Ishikawa (cell line): ENCODE measurements around the gene TNS3.
A peak's percentile ranks its signal among the peaks of the same experiment; 100 is the strongest.

Source experiments
- CEBPB ChIP-seq: IDR thresholded peaks from 2 replicates; pipeline ENCODE4 v1.6.1; 2012
- CREB1 ChIP-seq: IDR thresholded peaks from 2 replicates; pipeline ENCODE4 v1.6.1; 2012; ENCODE audit warnings: low read depth
- EGR1 ChIP-seq: IDR thresholded peaks from 2 replicates; pipeline ENCODE4 v1.6.1; 2012
- EP300 ChIP-seq: IDR thresholded peaks from 2 replicates; pipeline ENCODE4 v1.6.1; 2012; ENCODE audit warnings: borderline replicate concordance
- FOXM1 ChIP-seq: IDR thresholded peaks from 2 replicates; pipeline ENCODE4 v1.6.1; 2012; ENCODE audit warnings: low read depth, borderline replicate concordance
- MAX ChIP-seq: IDR thresholded peaks from 2 replicates; pipeline ENCODE4 v1.6.1; 2012
- NFIC ChIP-seq: IDR thresholded peaks from 2 replicates; pipeline ENCODE4 v1.6.1; 2012
- RAD21 ChIP-seq: IDR thresholded peaks from 2 replicates; pipeline ENCODE4 v1.6.1; 2012; ENCODE audit warnings: low read depth
- REST ChIP-seq: IDR thresholded peaks from 2 replicates; pipeline ENCODE4 v1.6.1; 2012; ENCODE audit warnings: low read depth, mild to moderate bottlenecking
- TAF1 ChIP-seq: IDR thresholded peaks from 2 replicates; pipeline ENCODE4 v1.6.1; 2012; ENCODE audit warnings: low read depth, mild to moderate bottlenecking
- TCF12 ChIP-seq: IDR thresholded peaks from 2 replicates; pipeline ENCODE4 v1.6.1; 2012; ENCODE audit warnings: low read depth
- TEAD4 ChIP-seq: IDR thresholded peaks from 2 replicates; pipeline ENCODE4 v1.6.1; 2012
- USF1 ChIP-seq: IDR thresholded peaks from 2 replicates; pipeline ENCODE4 v1.6.1; 2012
- YY1 ChIP-seq: IDR thresholded peaks from 2 replicates; pipeline ENCODE4 v1.6.1; 2012; ENCODE audit warnings: low read depth
- ZBTB7A ChIP-seq: IDR thresholded peaks from 2 replicates; pipeline ENCODE4 v1.6.1; 2012; ENCODE audit warnings: low read depth

The TNS3 gene

GRCh38 chr7:47288060-47288459, 293.9 kb downstream of the TNS3 start:
- no peak for TF ChIP-seq MAX
- TF ChIP-seq REST, result no peak
- no peak for TF ChIP-seq CREB1

- TF ChIP-seq RAD21 (no peak), CEBPB (no peak), NFIC (no peak), YY1 (no peak), TAF1 (no peak), MAX (no peak), TEAD4 (no peak), REST (no peak), USF1 (no peak), EGR1 (no peak), TCF12 (no peak), FOXM1 (no peak), EP300 (no peak), ZBTB7A (no peak), CREB1 (no peak)
These were observed 295.9 kb downstream of the TNS3 start for GRCh38 chr7:47285860-47286491.

- TF ChIP-seq EP300 (no peak), CEBPB (no peak)
These were observed 296.9 kb downstream of the TNS3 start for GRCh38 chr7:47284691-47285635.

GRCh38 chr7:47283497-47284131, 298.3 kb downstream of the TNS3 start:
- TF ChIP-seq EP300 (0 out of 2 replicates have a peak, but pooled peaks have one; percentile 30), RAD21 (no peak)

GRCh38 chr7:47282790-47283496, 299.0 kb downstream of the TNS3 start:
- TF ChIP-seq USF1, result no peak
- no peak for TF ChIP-seq REST
- no peak for TF ChIP-seq TEAD4
- TF ChIP-seq RAD21, result no peak
